Trophoblast cell (in vitro differentiated cells and primary cell): ENCODE results near the gene TMC4.

Experiments
- DNase-seq, 2 donors: peaks; one replicate each; pipeline ENCODE4 v3.0.0-alpha.2; 2016
- H2AFZ ChIP-seq: 2 replicates; pipeline ENCODE4 v1.6.1; 2013; ENCODE audit warnings: low read length, moderate library complexity, mild to moderate bottlenecking; ENCODE audit not compliant: insufficient read depth, poor library complexity
- H2AK5ac ChIP-seq: 2 replicates; pipeline ENCODE4 v1.6.1; 2013; ENCODE audit warnings: mild to moderate bottlenecking, low read length
- H2BK120ac ChIP-seq: 2 replicates; pipeline ENCODE4 v1.6.1; 2013; ENCODE audit warnings: low read length, mild to moderate bottlenecking, moderate library complexity; ENCODE audit not compliant: insufficient read depth, poor library complexity
- H2BK12ac ChIP-seq: 2 replicates; pipeline ENCODE4 v1.6.1; 2013; ENCODE audit warnings: mild to moderate bottlenecking, low read length, moderate library complexity
- H2BK5ac ChIP-seq: 2 replicates; pipeline ENCODE4 v1.6.1; 2013; ENCODE audit warnings: low read length, low read depth, moderate library complexity, mild to moderate bottlenecking; ENCODE audit not compliant: poor library complexity
- H3K14ac ChIP-seq: 2 replicates; pipeline ENCODE4 v1.6.1; 2013; ENCODE audit warnings: mild to moderate bottlenecking, low read length
- H3K18ac ChIP-seq: 2 replicates; pipeline ENCODE4 v1.6.1; 2013; ENCODE audit warnings: mild to moderate bottlenecking, low read length
- H3K23ac ChIP-seq: 2 replicates; pipeline ENCODE4 v1.6.1; 2013; ENCODE audit warnings: low read length
- H3K27ac ChIP-seq: 2 replicates; pipeline ENCODE4 v1.5.1; 2013; ENCODE audit warnings: low read depth, mild to moderate bottlenecking, inconsistent platforms, low read length, moderate library complexity
- H3K27me3 ChIP-seq: 2 replicates; pipeline ENCODE4 v1.6.1; 2013; ENCODE audit warnings: inconsistent platforms, mild to moderate bottlenecking, low read length, moderate library complexity; ENCODE audit not compliant: insufficient read depth
- H3K36me3 ChIP-seq, 2 experiments: 1 replicate in 1 of 2; 2 replicates in 1 of 2; pipeline ENCODE4 v1.6.1; 2013; ENCODE audit warnings: low read length in 2 of 2, mild to moderate bottlenecking in 2 of 2, moderate library complexity in 1 of 2; ENCODE audit not compliant: insufficient read depth in 2 of 2, control insufficient read depth in 1 of 2
- H3K4ac ChIP-seq: 2 replicates; pipeline ENCODE4 v1.6.1; 2013; ENCODE audit warnings: low read depth, mild to moderate bottlenecking, low read length, moderate library complexity
- H3K4me1 ChIP-seq, 2 experiments: 1 replicate in 1 of 2; 2 replicates in 1 of 2; pipeline ENCODE4 v1.6.1; 2013; ENCODE audit warnings: low read length in 2 of 2, mild to moderate bottlenecking in 2 of 2, moderate library complexity in 1 of 2; ENCODE audit not compliant: insufficient read depth in 2 of 2, control insufficient read depth in 1 of 2
- H3K4me2 ChIP-seq: 2 replicates; pipeline ENCODE4 v1.6.1; 2013; ENCODE audit warnings: inconsistent platforms, mild to moderate bottlenecking, low read length, moderate library complexity
- H3K4me3 ChIP-seq: 2 replicates; pipeline ENCODE4 v1.5.1; 2013; ENCODE audit warnings: mild to moderate bottlenecking, low read depth, low read length, inconsistent platforms
- H3K79me1 ChIP-seq: one replicate; pipeline ENCODE4 v1.6.1; 2013; ENCODE audit warnings: low read length
- H3K79me2 ChIP-seq: 2 replicates; pipeline ENCODE4 v1.6.1; 2013; ENCODE audit warnings: low read length, mild to moderate bottlenecking; ENCODE audit not compliant: control insufficient read depth, insufficient read depth, poor library complexity
- H3K9ac ChIP-seq: 2 replicates; pipeline ENCODE4 v1.6.1; 2013; ENCODE audit warnings: mild to moderate bottlenecking, low read length
- H3K9me3 ChIP-seq: 2 replicates; pipeline ENCODE4 v1.6.1; 2013; ENCODE audit warnings: low read depth, mild to moderate bottlenecking, control low read depth, inconsistent platforms, low read length; ENCODE audit not compliant: insufficient read depth
- H4K12ac ChIP-seq: 2 replicates; pipeline ENCODE4 v1.6.1; 2013; ENCODE audit warnings: low read depth, mild to moderate bottlenecking, low read length, moderate library complexity
- H4K8ac ChIP-seq: 2 replicates; pipeline ENCODE4 v1.6.1; 2013; ENCODE audit warnings: low read depth, mild to moderate bottlenecking, low read length, moderate library complexity
- H4K91ac ChIP-seq: one replicate; pipeline ENCODE4 v1.6.1; 2013; ENCODE audit warnings: low read depth, mild to moderate bottlenecking, low read length, moderate library complexity
- WGBS: extraction: QIAGEN DNeasy Blood & Tissue Kit; methylation state at CpG from one replicate; pipeline ENCODE4 v1.1.7; 2013; ENCODE audit warnings: missing lambda C conversion rate; ENCODE audit not compliant: insufficient read length, insufficient coverage; ENCODE audit errors: extremely low coverage; 5-methylcytosine and 5-hydroxymethylcytosine counted together

Gene TMC4

DNA sequence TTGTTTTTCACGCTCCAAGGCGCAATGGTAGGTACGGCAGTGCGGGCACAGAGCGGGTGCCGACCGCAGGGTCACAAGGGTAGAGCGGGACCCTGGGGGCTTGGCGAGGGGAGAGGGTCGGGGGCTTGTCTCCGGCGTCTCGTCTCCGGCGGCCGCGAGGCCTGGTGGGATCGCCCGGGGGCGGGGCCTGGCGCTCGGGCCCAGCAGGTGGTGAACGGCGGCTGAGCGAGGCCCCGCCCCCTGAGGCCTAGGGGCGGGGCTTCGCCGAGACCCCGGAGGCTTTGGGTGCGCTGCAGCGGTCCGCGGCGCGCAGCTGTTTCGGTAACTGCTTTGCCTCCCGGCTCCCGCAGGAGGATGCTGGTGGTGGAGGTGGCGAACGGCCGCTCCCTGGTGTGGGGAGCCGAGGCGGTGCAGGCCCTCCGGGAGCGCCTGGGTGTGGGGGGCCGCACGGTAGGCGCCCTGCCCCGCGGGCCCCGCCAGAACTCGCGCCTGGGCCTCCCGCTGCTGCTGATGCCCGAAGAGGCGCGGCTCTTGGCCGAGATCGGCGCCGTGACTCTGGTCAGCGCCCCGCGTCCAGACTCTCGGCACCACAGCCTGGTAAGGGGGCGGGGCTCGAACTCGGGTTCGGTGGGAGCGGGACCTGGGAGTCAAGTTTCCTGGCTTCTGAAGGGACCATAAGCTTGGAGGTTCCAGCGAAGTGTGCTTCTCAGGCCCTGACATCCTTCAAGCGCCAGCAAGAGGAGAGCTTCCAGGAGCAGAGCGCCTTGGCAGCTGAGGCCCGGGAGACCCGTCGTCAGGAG, 18.3 kb upstream of the TMC4 start, which contains the start of gene TSEN34:
TSEN34 (plus strand) TSS at position 298 of the 800 bp plus-strand sequence; CDS start at position 355, 57 bp downstream.
- H3K23ac ChIP-seq = no peak within 1 kb of the TSS
- H2AK5ac ChIP-seq = peak within 1 kb of the TSS; percentile 40
- peak within 1 kb of the TSS; percentile 98 for H3K18ac ChIP-seq
- peak within 1 kb of the TSS; percentile 67 for H3K4me2 ChIP-seq
- DNase-seq = peak; percentile 83 to 89
- no peaks in the 10 kb centered on the region for H3K27me3 ChIP-seq
- peak within 1 kb of the TSS; percentile 66 for H2BK12ac ChIP-seq
- peak within 1 kb of the TSS; percentile 95 for H3K4me3 ChIP-seq
- peak within 1 kb of the TSS; percentile 85 for H3K4ac ChIP-seq
- WGBS = no CpG with 5 or more reads among the region's 77 CpGs
- H3K9ac ChIP-seq = peak within 1 kb of the TSS; percentile 91
- peak within 1 kb of the TSS; percentile 97 for H2BK5ac ChIP-seq
- H3K27ac ChIP-seq = peak within 1 kb of the TSS; percentile 99
- peaks cover 21 to 23% of the 10 kb centered on the region in 2 experiments for H3K36me3 ChIP-seq
- no peaks in the 10 kb centered on the region for H3K9me3 ChIP-seq
- H3K79me2 ChIP-seq = peaks cover 26% of the 10 kb centered on the region
- H3K4me1 ChIP-seq = peaks cover 10% of the 10 kb centered on the region in 2 experiments
- peaks cover 27% of the 10 kb centered on the region for H3K79me1 ChIP-seq
- peak within 1 kb of the TSS; percentile 95 for H2AFZ ChIP-seq
- peak within 1 kb of the TSS; percentile 87 for H4K12ac ChIP-seq
- H4K91ac ChIP-seq = peak within 1 kb of the TSS; percentile 95
- H3K14ac ChIP-seq = peak within 1 kb of the TSS; percentile 99
- H4K8ac ChIP-seq = peak within 1 kb of the TSS; percentile 95
- H2BK120ac ChIP-seq = peak within 1 kb of the TSS; percentile 95

DNA sequence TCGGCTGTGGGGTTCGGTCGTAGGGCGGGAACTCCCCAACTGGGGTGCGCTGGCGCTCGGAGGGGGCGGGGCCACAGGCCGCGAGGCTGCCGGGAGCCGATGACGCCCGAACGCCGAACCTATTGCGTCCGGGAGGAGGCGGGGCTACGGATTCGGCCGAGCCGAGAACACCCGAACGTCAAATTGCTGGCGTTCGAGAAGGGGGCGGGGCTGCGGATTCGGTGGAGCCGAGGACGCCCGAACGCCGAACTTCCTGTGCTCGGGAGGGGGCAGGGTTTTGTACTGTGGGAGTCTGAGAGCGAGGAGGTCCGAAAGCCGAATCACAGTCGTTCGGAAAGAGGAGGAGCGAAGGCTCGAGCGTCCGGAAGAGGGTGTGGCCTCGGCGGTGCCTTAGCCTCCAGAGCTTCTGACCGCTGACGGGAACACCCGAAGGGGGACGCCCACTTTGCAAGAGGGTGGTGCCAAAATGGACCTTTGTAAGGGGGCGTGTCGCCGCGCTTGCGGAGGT, 17.6 kb upstream of the TMC4 start:
- Histone ChIP-seq H3K4me3 (peak overlapping the region; percentile 95), H2AFZ (peak overlapping the region; percentile 95), H4K91ac (peak overlapping the region; percentile 95), H3K36me3 (peaks cover 23 to 25% of the 10 kb centered on the region in 2 experiments), H3K27me3 (no peaks in the 10 kb centered on the region), H4K12ac (peak overlapping the region; percentile 87), H2AK5ac (no peak overlapping the region), H3K18ac (peak overlapping the region; percentile 98), H3K79me2 (peaks cover 26% of the 10 kb centered on the region), H3K4ac (peak overlapping the region; percentile 85), H3K9ac (peak overlapping the region; percentile 88), H3K9me3 (no peaks in the 10 kb centered on the region), H3K79me1 (peaks cover 27% of the 10 kb centered on the region), H3K4me2 (peak overlapping the region; percentile 67), H4K8ac (peak overlapping the region; percentile 95), H2BK120ac (peak overlapping the region; percentile 95), H2BK5ac (peak overlapping the region; percentile 97), H3K4me1 (peaks cover 10% of the 10 kb centered on the region in 2 experiments), H3K23ac (no peak overlapping the region), H3K14ac (peak overlapping the region; percentile 99), H2BK12ac (peak overlapping the region; percentile 66), H3K27ac (peak overlapping the region; percentile 99)
- DNase-seq = peak; percentile 99
- WGBS = no CpG with 5 or more reads among the region's 56 CpGs

DNA sequence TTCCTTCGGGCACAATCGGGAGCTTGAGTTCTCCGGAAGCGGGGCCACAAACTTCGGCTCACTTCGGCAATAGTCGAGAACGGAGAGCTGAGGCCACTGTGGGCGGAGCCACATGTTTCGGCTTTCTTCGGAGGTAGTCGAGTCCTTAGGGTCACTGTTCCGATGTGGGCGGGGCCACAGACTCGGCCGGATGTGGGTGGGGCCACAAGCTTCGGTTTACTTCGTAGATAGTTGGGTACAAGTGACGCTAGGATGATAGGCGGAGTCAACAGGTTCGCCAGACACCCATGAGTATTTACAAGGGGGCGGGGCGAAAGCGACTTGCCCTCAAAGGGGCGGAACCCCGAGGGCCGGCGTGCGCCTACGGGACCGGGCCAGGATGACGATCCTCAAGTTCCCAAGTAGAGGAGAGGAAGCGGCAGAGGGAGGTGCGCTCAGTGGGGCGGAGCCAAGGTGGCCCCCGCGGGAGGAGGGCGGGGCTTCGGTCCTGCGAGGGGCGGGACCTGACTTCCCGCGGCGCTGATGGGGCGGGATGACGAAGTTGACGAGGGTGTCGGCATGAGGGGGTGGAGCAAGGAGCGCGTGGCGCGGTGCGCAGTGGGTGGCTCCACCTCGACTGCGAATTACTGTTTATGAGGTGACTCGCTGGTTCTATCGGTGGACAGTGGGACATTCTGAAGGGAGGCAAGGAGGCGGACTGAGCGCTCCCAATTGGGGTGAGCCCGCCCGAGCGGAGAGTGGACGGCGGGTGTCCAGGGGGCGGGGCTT, 17.0 kb upstream of the TMC4 start:
- Histone ChIP-seq H3K9ac (peak overlapping the region; percentile 83), H2AK5ac (no peak overlapping the region), H2BK12ac (peak overlapping the region; percentile 66), H3K36me3 (peaks cover 25 to 26% of the 10 kb centered on the region in 2 experiments), H3K23ac (no peak overlapping the region), H3K27me3 (no peaks in the 10 kb centered on the region), H3K79me1 (peaks cover 27% of the 10 kb centered on the region), H3K9me3 (no peaks in the 10 kb centered on the region), H3K4me3 (peak overlapping the region; percentile 95), H3K4me1 (peaks cover 10% of the 10 kb centered on the region in 2 experiments), H3K27ac (peak overlapping the region; percentile 99), H2BK5ac (peak overlapping the region; percentile 97), H3K18ac (peak overlapping the region; percentile 98), H3K79me2 (peaks cover 26% of the 10 kb centered on the region), H3K14ac (peak overlapping the region; percentile 99), H3K4ac (peak overlapping the region; percentile 85), H3K4me2 (peak overlapping the region; percentile 53), H4K91ac (peak overlapping the region; percentile 95), H2AFZ (peak overlapping the region; percentile 95), H4K8ac (peak overlapping the region; percentile 95), H2BK120ac (peak overlapping the region; percentile 95), H4K12ac (peak overlapping the region; percentile 87)
- WGBS = no CpG with 5 or more reads among the region's 65 CpGs
- DNase-seq = peak; percentile 100

DNA sequence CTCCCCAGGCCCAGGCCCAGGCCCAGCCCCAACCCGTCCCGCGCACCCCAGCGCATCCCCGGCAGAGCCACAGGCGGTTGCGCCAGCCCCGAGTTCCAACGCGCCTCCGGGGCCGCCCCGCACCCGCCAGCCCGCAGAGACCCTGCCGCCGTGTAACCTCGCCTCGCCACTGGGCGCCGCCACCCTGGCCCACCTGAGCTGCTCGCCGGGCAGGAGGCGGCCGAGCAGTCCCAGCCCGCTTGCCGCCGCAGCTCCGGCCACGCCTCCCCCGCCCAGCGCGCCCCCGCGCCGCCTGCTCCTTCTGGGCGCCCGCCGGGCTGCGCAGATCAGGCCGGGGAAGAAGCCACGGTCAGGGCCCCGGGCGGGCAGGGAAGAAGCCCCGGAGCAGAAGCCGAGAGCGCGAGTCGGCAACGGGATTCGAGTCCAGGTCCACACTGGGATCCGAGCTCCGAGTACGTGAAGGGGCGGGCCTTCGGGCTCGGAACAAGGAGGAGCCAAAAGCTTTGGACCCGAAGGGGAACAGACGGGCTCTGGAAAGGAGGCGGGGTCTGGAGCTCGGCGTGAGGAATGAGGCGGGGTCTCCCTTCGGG, 16.3 kb upstream of the TMC4 start, which contains the start of gene MBOAT7:
MBOAT7 (minus strand) TSS at position 436 of the 590 bp plus-strand sequence. CDS start 1,072 bp downstream, outside the sequence.
- H4K8ac ChIP-seq = peak within 1 kb of the TSS; percentile 95
- H3K4me1 ChIP-seq = peaks cover 10% of the 10 kb centered on the region in 2 experiments
- H3K79me2 ChIP-seq = peaks cover 26% of the 10 kb centered on the region
- peaks cover 27% of the 10 kb centered on the region for H3K79me1 ChIP-seq
- H2BK12ac ChIP-seq = peak within 1 kb of the TSS; percentile 66
- peak within 1 kb of the TSS; percentile 91 for H3K4ac ChIP-seq
- H4K12ac ChIP-seq = peak within 1 kb of the TSS; percentile 87
- H3K23ac ChIP-seq = no peak within 1 kb of the TSS
- peak within 1 kb of the TSS; percentile 95 for H3K9ac ChIP-seq
- WGBS = no CpG with 5 or more reads among the region's 64 CpGs
- H2AK5ac ChIP-seq = peak within 1 kb of the TSS; percentile 80
- H4K91ac ChIP-seq = peak within 1 kb of the TSS; percentile 95
- no peaks in the 10 kb centered on the region for H3K27me3 ChIP-seq
- H2BK5ac ChIP-seq = peak within 1 kb of the TSS; percentile 97
- peak within 1 kb of the TSS; percentile 99 for H3K14ac ChIP-seq
- peak within 1 kb of the TSS; percentile 76 for H3K4me2 ChIP-seq
- H2BK120ac ChIP-seq = peak within 1 kb of the TSS; percentile 95
- peak in 1 of 2 donors; percentile 78 for DNase-seq
- H3K36me3 ChIP-seq = peaks cover 23 to 25% of the 10 kb centered on the region in 2 experiments
- peak within 1 kb of the TSS; percentile 95 for H3K4me3 ChIP-seq
- H2AFZ ChIP-seq = peak within 1 kb of the TSS; percentile 95
- peak within 1 kb of the TSS; percentile 98 for H3K18ac ChIP-seq
- peak within 1 kb of the TSS; percentile 99 for H3K27ac ChIP-seq
- H3K9me3 ChIP-seq = no peaks in the 10 kb centered on the region
